ENCODE data around the gene XPR1. TPM values are rescaled to one million over a fixed set of nuclear protein-coding genes. Genes with fewer than 3 reads are reported as not detected.

Gene XPR1
- total RNA-seq, 1 donor: 31.8 TPM

- H3K4me3 ChIP-seq (ENCODE audit: low read depth, low read length): no peak overlapping the region
- TF ChIP-seq CTCF (IDR thresholded peaks at IDR 0.05; ENCODE audit: insufficient read depth, low read length): no peak
- DNase-seq (ENCODE audit: low read depth): no peak
Observed at GRCh38 chr1:180777072-180777689, 145.4 kb downstream of the XPR1 start.

- TF ChIP-seq CTCF (IDR thresholded peaks at IDR 0.05; ENCODE audit: insufficient read depth, low read length): peak; percentile 16
- no peak for DNase-seq (ENCODE audit: low read depth)
- H3K4me3 ChIP-seq (ENCODE audit: low read depth, low read length): no peak overlapping the region
Observed at GRCh38 chr1:180778782-180779398, 147.1 kb downstream of the XPR1 start.

GRCh38 chr1:180779584-180779983 lies 147.8 kb downstream of the XPR1 start:
- no peak for TF ChIP-seq CTCF (IDR thresholded peaks at IDR 0.05; ENCODE audit: insufficient read depth, low read length)
- DNase-seq (ENCODE audit: low read depth): no peak
- no peak overlapping the region for H3K4me3 ChIP-seq (ENCODE audit: low read depth, low read length)

- no peak for DNase-seq (ENCODE audit: low read depth)
- no peak for TF ChIP-seq CTCF (IDR thresholded peaks at IDR 0.05; ENCODE audit: insufficient read depth, low read length)
- H3K4me3 ChIP-seq (ENCODE audit: low read depth, low read length): no peak overlapping the region
Observed at GRCh38 chr1:180781718-180782117, 149.9 kb downstream of the XPR1 start.

GRCh38 chr1:180785291-180785690 lies 153.5 kb downstream of the XPR1 start:
- no peak overlapping the region for H3K4me3 ChIP-seq (ENCODE audit: low read depth, low read length)
- DNase-seq (ENCODE audit: low read depth): peak; percentile 25
- no peak for TF ChIP-seq CTCF (IDR thresholded peaks at IDR 0.05; ENCODE audit: insufficient read depth, low read length)

- DNase-seq (ENCODE audit: low read depth): no peak
- no peak overlapping the region for H3K4me3 ChIP-seq (ENCODE audit: low read depth, low read length)
- TF ChIP-seq CTCF (IDR thresholded peaks at IDR 0.05; ENCODE audit: insufficient read depth, low read length): no peak
Observed at GRCh38 chr1:180785887-180786286, 154.1 kb downstream of the XPR1 start.

All from fibroblast of the aortic adventitia (primary cell).